Measurements from ENCODE around the gene NABP1. TPM values are rescaled to one million over a fixed set of nuclear protein-coding genes. Genes with fewer than 3 reads are reported as not detected.

NABP1 gene
- total and polyA plus RNA-seq, 2 experiments from 2014 or later, result 121 to 148 TPM

DNA sequence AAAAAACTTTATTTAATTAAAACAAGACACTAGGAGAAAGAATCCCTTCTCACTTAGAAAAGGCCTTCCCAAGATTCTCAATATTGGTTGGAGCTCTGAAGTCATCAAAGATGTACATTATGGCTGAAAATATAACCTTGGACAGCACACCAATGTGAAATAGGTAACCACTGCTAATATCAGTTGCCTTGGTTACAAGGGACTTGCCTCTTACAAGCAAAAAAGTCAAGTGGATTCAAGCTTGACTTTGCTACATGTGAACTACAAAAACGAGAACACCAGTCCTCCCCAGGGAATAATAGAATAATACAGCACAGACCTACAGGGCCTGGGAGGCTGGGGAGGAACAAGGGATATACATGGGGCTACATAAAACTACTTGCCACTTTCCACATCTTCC lies 46.1 kb downstream of the NABP1 start:
- no peaks in the 10 kb centered on the region for H3K79me2 ChIP-seq (ENCODE audit: insufficient read depth)
- H3K4me1 ChIP-seq (ENCODE audit: insufficient read depth), result peaks cover under 1% of the 10 kb centered on the region; the same call in 1 of the 2 replicates
- DNase-seq, result no peak
- H3K36me3 ChIP-seq (ENCODE audit: low read depth), result no peaks in the 10 kb centered on the region
- in situ Hi-C loops (cut with MboI), result no loop called here
- no peaks in the 10 kb centered on the region for H3K9me2 ChIP-seq (ENCODE audit: insufficient read depth)
- 35 to 48% methylated on average over 1 of the region's 1 CpG for WGBS, 2 experiments (ENCODE audit: low coverage in 1 of 2, low lambda C conversion rate in 2 of 2, missing lambda C conversion rate in 2 of 2)
- H3K4me2 ChIP-seq (ENCODE audit: unreplicated experiment), result no peak overlapping the region
- H2AFZ ChIP-seq, result no peak overlapping the region
- no peak overlapping the region for H3K9ac ChIP-seq
- H3F3A ChIP-seq (ENCODE audit: insufficient read depth), result no peaks in the 10 kb centered on the region
- no peaks in the 10 kb centered on the region for H3K27me3 ChIP-seq (replicated peaks; ENCODE audit: insufficient read depth)
- TF ChIP-seq EZH2phosphoT487 (IDR thresholded peaks at IDR 0.05; ENCODE audit: insufficient read depth, low read depth), result no peak
- no peak for TF ChIP-seq EZH2 (IDR thresholded peaks at IDR 0.05; ENCODE audit: insufficient read depth, poor library complexity, severe bottlenecking)
- H3K4me3 ChIP-seq, result no peak overlapping the region
- no peaks in the 10 kb centered on the region for H3K9me3 ChIP-seq (ENCODE audit: low read depth)
- H3K27ac ChIP-seq, result no peak overlapping the region
- H4K20me1 ChIP-seq (ENCODE audit: insufficient read depth), result no peaks in the 10 kb centered on the region

DNA sequence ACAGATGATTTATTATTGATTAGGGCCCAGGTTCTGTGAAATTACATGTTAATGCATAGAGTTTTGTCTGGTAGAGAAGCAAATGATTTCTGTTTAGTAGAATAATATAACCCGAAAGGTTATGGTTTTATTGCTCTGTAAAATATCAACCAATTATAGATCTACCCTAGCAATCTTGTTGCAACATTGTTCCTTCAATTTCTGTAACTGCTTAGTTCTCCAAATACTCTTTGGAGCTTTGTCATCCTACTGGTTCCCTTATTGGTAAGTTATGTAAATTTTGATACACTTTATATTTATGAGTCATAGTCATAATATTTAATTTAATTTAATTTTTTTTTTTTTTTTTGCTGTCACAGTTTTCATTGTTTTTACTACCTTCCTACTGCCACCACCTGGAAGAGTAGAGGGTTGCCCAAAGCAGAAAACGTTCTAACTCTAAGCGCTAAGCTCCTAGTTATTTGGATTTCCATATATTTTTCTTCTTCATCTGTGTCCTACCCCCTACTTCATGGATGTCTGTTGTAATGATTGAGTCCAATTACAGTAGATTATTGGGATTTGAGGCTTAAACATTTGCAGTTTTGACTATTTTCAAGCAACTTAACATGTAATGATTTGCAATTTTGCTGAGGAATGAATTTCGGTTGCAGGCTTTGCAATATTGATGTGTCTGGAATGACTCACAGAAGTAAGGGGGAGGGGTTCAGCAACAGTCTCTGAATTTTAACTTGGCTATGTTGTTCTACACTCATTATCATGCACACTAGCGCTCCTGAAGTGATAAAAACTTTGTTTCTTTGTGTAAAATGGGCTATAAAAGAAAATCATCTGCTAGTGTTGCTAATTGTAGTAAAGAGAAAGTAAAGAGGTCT lies 51.1 kb downstream of the NABP1 start:
- Histone ChIP-seq H3K27me3 (replicated peaks; ENCODE audit: insufficient read depth) (no peaks in the 10 kb centered on the region), H3K9me3 (ENCODE audit: low read depth) (no peaks in the 10 kb centered on the region), H4K20me1 (ENCODE audit: insufficient read depth) (no peaks in the 10 kb centered on the region), H3K4me3 (no peak overlapping the region), H2AFZ (no peak overlapping the region), H3K4me1 (ENCODE audit: insufficient read depth) (peaks cover 6% of the 10 kb centered on the region; the same call in 1 of the 2 replicates), H3K79me2 (ENCODE audit: insufficient read depth) (no peaks in the 10 kb centered on the region), H3K9ac (no peak overlapping the region), H3K4me2 (ENCODE audit: unreplicated experiment) (peak overlapping the region; percentile 25), H3K27ac (no peak overlapping the region), H3K36me3 (ENCODE audit: low read depth) (no peaks in the 10 kb centered on the region), H3F3A (ENCODE audit: insufficient read depth) (no peaks in the 10 kb centered on the region), H3K9me2 (ENCODE audit: insufficient read depth) (no peaks in the 10 kb centered on the region)
- DNase-seq, result peak; percentile 38
- no peak for TF ChIP-seq EZH2phosphoT487 (IDR thresholded peaks at IDR 0.05; ENCODE audit: insufficient read depth, low read depth)
- TF ChIP-seq EZH2 (IDR thresholded peaks at IDR 0.05; ENCODE audit: insufficient read depth, poor library complexity, severe bottlenecking), result no peak
- in situ Hi-C loops (cut with MboI), result no loop called here
- 54 to 56% methylated on average over 5 of the region's 5 CpGs for WGBS, 2 experiments (ENCODE audit: low coverage in 1 of 2, low lambda C conversion rate in 2 of 2, missing lambda C conversion rate in 2 of 2)

GRCh38 chr2:191730263-191730662 lies 52.3 kb downstream of the NABP1 start:
- H3K4me2 ChIP-seq (ENCODE audit: unreplicated experiment), result no peak overlapping the region
- H4K20me1 ChIP-seq (ENCODE audit: insufficient read depth), result no peaks in the 10 kb centered on the region
- no peaks in the 10 kb centered on the region for H3F3A ChIP-seq (ENCODE audit: insufficient read depth)
- H3K9me3 ChIP-seq (ENCODE audit: low read depth), result no peaks in the 10 kb centered on the region
- no peaks in the 10 kb centered on the region for H3K27me3 ChIP-seq (replicated peaks; ENCODE audit: insufficient read depth)
- in situ Hi-C loops (cut with MboI), result no loop called here
- no peak overlapping the region for H3K9ac ChIP-seq
- H3K9me2 ChIP-seq (ENCODE audit: insufficient read depth), result no peaks in the 10 kb centered on the region
- no peak overlapping the region for H3K4me3 ChIP-seq
- peaks cover 6% of the 10 kb centered on the region; the same call in 1 of the 2 replicates for H3K4me1 ChIP-seq (ENCODE audit: insufficient read depth)
- H2AFZ ChIP-seq, result no peak overlapping the region
- H3K79me2 ChIP-seq (ENCODE audit: insufficient read depth), result no peaks in the 10 kb centered on the region
- no peak overlapping the region for H3K27ac ChIP-seq
- DNase-seq, result no peak
- no peaks in the 10 kb centered on the region for H3K36me3 ChIP-seq (ENCODE audit: low read depth)
- TF ChIP-seq EZH2 (IDR thresholded peaks at IDR 0.05; ENCODE audit: insufficient read depth, poor library complexity, severe bottlenecking) (no peak), EZH2phosphoT487 (IDR thresholded peaks at IDR 0.05; ENCODE audit: insufficient read depth, low read depth) (no peak)

Small RNA genes within 50 kb of the gene (small RNA-seq; reads per million reads assigned to genes)
- not detected for gene RF02271 (ENCODE audit: low read depth, low replicate concordance)

Other genes starting within 250 kb of the NABP1 start
- gene CAVIN2, start 169.0 kb downstream of the NABP1 start, total RNA-seq (2014; rRNA removed; shearing (Covaris generic)), result 2.8 and 3.1 TPM in 2 replicates
- 5.2 and 6.1 TPM in 2 replicates for gene CAVIN2, start 169.0 kb downstream of the NABP1 start, polyA plus RNA-seq (2016; fragmentation: Nextera tagmentation; extraction: Ambion mirVana)